Muscle of leg (tissue), 9 donors: ENCODE measurements around the gene NAMPT. TPM values are rescaled to one million over a fixed set of nuclear protein-coding genes. Genes with fewer than 3 reads are reported as not detected.

Experiments used
- polyA plus RNA-seq, 8 donors: library from polyadenylated mRNA; unstranded; fragments of 120-200 nt; gene quantifications; one replicate each; pipeline versions ENCODE4 v1.2.1 to v1.2.3, GENCODE V29; 2013; ENCODE audit warnings: inconsistent platforms in 1 of 8, low replicate concordance in 1 of 8; ENCODE audit not compliant: insufficient read length in 8 of 8, insufficient read depth in 1 of 8
- total RNA-seq: library from RNA; stranded (reverse); fragments of 120-200 nt; gene quantifications from one replicate; pipeline ENCODE4 v1.2.4, GENCODE V29; 2013

NAMPT gene
- total and polyA plus RNA-seq, 9 donors: 13.7 to 24.7 (median 17.3) TPM

Other genes with a start within 250 kb of the NAMPT start
- 31.3 TPM for gene SYPL1, start 172.7 kb downstream of the NAMPT start, total RNA-seq
- gene SYPL1, start 172.7 kb downstream of the NAMPT start, polyA plus RNA-seq: 10 to 100 TPM; 55.5 to 69.3 (median 60.9) TPM